ENCODE measurements around the gene PAIP2.
"Not testable (repeated sequence)": the region's sequence is repeated elsewhere in the genome, so short reads cannot be mapped to it uniquely, and the experiment has no call there.

Gene PAIP2

GRCh38 chr5:139377226-139377625, 35.6 kb downstream of the PAIP2 start:
- DNase-seq: no peak

DNA sequence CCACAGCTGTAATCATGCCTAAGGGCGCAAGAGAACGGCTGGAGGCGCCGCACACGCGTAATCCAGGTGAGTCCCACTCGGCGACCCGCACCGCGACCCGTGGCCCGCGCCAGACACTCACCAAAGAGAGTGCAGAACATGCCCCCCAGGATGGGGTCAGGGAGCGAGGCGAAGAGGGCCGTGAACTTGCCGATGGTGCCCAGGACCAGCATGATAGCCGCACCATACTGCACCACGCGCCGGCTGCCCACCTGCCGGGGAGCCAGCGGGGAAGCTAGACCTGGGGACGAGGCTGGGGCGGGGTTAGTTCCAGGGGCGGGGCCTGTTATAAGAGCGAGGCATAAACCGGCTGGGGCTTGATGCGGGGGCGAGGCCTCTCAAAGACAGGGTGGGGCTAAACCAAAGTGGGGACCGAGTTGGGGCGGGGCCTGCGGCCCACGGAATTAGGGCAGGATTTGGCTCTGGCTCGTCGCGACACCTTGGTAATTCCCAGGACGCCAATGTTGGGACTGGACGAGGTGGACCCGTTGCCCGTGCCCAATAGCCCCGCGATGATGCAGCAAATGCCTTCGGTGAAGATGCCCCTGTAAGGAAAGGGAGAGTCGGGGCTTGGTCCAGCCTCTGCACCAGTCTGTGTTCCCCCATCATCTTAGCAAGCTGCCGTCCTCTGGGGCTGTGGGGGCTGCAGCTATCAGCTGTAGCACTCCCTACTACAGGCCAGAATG, 36.6 kb downstream of the PAIP2 start:
- no peak for DNase-seq

DNA sequence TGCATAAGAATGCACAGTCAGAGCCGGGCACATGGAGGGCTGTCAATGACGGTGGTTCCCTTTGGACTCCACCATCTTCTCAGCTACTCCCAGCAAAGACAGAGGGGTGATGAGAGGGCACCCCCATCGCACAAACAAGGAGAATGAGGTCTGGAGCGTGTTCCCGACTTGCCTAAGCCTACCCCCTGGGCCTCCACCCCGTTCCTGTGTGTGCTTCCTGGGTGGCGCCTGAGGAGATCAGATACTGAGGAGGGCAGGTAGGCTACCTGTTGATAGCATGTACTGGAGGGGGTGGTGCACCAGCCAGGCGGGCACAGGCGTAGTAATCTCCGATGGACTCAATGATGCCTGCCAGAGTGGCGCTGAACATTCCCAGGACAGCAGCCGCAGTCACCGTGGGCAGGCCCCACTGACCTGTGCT, 37.3 kb downstream of the PAIP2 start:
- DNase-seq: no peak

GRCh38 chr5:139379626-139380449, 38.2 kb downstream of the PAIP2 start:
- DNase-seq: no peak

DNA sequence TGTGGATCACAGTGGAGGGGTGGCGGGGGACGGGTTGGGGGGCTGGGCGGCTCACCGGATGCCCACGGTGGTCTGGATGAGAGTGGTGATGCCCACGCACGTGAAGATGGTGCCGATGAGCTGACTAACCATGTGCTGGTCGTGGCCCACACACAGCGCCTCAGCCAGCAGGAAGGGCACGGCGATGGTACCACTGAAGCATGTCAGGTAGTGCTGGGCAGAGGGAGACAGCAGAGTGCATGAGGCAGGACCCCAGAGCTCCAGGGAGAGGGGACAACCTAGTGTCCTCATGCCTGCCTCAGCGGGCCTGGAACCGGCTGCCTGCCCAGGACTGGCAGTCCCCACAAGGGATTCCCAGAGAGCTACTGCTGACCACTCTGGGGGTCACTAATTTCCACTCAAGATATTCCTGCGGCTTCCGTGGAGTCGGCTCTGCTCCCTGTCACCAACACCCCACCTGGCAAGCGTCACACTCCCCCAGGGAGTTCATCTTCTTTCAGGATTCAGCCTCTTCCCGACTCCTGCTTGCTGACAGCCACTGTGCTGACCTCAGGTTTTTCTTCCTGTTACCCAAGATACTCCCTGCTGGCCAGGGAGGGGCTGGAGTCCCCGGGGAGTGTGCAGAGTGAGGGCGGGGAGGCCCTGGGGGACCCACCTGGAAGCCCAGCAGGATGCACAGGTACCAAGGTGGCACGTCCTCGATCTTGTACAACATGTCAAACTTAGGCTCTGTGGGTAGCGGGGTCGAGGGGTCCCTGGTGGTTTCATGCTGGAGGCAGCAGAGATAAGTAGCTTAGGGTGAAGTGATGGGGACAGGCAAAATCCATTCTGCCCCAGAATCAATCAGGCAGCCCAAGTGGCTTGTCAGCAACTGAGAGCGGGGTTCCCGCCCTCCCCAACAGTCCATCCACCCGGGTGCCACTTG, 40.4 kb downstream of the PAIP2 start:
- no peak for DNase-seq

GRCh38 chr5:139382807-139383206, 41.2 kb downstream of the PAIP2 start:
- DNase-seq: no peak

- DNase-seq: no peak
Measured at GRCh38 chr5:139383275-139383992, 41.8 kb downstream of the PAIP2 start, which contains the start of gene SLC23A1. SLC23A1 (minus strand) TSS chr5:139383297; CDS start chr5:139383253, 44 bp downstream.

DNA sequence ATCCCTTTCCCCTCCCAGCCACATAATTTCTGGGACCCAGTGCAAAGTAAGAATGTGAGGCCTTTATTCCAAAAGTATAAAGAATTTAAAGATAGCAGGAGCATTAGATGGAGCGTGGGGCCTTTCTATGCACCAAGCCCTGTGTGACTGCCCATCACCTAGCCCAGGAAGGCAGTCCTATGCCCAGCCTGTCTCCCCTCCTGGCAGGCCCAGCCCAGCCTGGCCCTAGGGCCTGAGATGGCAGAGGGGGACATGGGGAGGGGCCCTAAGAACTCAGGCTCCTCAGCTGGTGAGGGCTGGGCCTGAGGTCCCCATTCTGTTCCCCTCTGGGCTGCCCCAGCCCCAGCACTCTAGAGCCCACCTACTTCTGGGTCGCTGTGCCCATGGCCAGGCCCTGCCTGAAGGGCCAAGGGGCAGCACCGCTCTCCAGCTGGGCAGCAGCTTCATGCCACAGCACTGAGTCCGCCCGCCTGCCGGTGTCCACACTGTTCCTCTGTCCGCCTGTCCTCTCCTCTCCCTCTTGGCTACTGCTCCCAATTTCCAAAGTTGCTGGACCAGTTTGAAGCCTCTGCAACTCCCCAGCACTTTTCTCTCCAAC, 42.4 kb downstream of the PAIP2 start:
- DNase-seq: no peak

DNA sequence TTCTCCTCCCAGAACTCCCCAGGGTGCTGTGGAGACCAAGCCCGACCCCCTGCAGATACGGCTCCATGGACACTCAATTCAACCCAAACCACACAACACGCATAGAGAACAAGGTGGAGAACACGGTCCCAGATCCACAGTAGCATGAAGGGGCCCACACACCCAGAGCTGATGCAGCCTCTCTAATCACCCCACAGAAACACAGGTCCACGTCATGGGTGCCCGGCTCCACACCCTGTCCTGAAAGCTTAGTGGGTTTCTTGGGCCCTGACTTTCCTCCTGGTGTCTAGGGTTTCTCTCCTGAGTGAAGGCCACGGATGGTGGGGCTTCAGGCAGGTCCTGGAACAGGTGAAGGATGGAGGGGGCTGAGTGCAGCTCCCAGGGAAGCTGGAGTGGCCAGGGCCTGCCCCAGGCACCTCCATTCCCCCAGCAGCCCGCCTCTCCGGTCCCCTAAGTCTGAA, 43.0 kb downstream of the PAIP2 start:
- DNase-seq: no peak

DNA sequence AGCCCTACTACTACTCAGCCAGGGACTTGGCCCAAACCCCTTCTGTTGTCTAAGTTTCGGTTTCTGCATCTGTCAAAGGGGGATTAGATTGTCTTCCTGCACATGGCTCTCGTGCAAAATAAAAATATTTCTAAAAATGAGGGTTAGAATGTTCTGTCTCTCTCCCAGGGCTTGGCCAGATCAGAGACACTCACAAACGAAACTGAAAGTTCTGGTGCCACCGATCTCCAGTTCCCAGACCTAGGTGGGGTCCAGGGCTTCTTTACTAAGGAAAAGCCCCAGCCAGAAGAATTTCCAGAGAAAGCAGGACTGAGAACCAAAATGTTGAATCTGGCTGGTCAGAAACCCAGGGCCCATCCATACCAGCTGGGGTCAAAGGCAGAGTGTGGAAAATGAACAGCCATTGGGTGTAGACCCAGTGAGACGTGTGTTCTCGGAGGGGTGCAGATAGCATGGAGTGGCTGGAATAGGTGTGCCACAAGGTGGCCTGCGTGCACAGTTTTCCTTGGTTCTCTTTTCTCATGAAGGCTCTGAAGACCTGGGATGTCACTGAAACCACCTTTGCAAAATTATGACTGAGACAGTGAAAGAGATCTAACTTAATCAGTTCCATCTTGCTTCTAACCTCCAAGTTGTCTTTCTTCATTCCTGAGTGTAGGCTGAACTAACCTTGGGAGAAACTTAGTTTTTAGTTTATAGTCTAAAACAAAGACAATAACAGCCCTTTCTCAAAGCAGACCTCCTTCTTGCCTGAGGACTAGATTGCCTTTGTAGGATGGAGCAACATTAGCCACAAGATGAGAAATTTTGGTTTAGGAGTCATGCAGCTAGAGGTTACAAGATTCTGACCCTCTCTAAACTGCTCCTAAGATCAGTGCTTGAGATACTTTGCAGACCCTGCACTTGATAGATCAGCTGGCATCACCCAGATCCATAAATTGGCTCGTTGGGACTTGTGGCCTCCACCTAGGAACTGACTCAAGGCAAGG, 43.7 kb downstream of the PAIP2 start:
- no peak for DNase-seq

DNA sequence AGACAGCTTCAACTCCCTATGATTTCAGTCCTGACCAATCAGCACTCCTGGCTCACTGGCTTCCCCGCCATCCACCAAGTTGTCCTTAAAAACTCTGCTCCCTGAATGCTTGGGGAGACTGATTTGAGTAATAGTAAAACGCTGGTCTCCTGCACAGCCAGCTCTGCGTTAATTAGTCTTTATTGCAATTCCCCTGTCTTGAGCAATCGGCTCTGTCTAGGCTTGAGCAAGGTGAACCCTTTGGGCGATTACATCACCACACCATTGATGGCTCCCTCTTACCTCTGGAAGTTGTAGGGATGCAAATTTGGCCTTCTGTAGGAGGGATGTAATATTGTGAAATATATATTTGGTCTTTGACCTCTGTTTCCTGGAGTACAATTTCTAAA, 44.4 kb downstream of the PAIP2 start:
- no peak for DNase-seq

DNA sequence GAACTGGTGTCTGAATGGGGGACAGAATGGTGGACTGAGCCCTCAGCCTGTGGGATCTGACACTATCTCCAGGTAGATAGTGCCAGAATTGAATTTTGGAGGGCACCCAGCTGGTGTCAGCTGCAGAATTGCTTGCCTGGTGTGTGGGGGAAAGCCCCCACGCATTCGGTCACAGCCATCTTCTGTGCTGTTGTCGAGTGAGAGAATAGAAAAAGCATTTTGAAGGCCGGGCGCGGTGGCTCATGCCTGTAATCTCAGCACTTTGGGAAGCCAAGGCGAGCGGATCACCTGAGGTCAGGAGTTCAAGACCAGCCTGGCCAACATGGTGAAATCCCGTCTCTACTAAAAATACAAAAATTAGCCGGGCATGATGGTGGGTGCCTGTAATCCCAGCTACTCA, 45.3 kb downstream of the PAIP2 start:
- DNase-seq: not testable (repeated sequence)

- no peak for DNase-seq
Measured at GRCh38 chr5:139387611-139388197, 46.0 kb downstream of the PAIP2 start.

GRCh38 chr5:139388198-139388821, 46.7 kb downstream of the PAIP2 start:
- no peak for DNase-seq

DNA sequence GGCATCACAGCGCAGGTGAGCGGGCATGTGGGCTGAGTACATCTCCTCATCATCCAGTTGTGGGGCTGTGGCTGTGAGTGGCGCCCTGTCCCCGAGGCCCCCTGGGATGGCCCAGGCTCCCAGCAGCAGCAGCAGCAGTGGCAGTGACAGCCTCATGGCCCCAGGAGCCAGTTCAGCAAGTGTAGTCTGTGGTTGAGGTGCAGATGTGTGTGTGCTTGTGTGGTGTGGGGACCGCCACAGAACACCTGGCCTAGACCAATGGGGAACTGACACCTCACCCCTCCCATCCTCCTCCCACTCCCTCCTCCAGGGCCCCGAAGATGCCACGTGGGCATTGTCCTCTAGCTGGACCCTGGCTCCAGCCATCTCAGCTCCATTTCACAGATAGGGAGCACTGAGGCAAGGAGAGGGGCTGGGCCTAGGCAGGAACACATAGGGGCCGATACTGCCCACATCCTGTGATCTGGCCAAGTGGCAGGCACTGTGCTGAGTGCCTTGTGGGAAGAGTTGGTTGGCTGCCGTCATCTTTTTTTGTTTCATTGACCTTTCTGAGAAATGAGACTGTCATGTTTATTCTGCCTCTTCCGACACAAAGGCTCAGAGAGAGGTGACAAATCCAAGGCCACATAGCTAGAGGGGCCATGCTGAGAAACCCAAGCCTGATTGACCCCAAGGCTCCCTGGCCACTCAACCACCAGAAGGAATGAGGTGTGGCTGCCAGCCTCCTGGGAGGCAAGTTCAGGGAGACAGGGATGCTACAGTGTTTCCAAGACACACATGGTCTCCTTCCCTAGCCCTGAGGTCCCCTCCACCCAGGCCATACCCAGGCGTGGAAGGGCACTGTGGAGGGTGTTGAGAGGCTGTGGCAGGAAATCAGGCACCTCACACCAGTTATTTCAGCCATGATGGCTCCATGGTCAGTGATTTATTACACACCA, 48.3 kb downstream of the PAIP2 start, which contains the start of gene MZB1:
Gene MZB1, minus strand, starts transcription at position 213 of the 938 bp plus-strand sequence. Its CDS starts 57 bp downstream, at position 156.
- DNase-seq: no peak

- no peak for DNase-seq
Measured at GRCh38 chr5:139390639-139391569, 49.2 kb downstream of the PAIP2 start.
